GM23338 (cell line): ENCODE measurements around the gene GPR78. TPM values are rescaled to one million over a fixed set of nuclear protein-coding genes. Genes with fewer than 3 reads are reported as not detected.
"Not testable (repeated sequence)": the region's sequence is repeated elsewhere in the genome, so short reads cannot be mapped to it uniquely, and the experiment has no call there.

Source experiments
- ATAC-seq: fragments of 200-7000 bp; cut with Tn5 transposase; 3 replicates; pipeline ENCODE4 v1.9.1; 2020
- DNase-seq: peaks from one replicate; pipeline ENCODE4 v3.0.0-alpha.2; 2015; ENCODE audit warnings: low spot score
- H2AFZ ChIP-seq: fragments of 200-600 bp; sonication (generic); 2 replicates; pipeline ENCODE4 v1.8.0; 2016; ENCODE audit warnings: antibody characterized with exemption, mild to moderate bottlenecking, moderate library complexity
- H3F3A ChIP-seq: fragments of 200-600 bp; sonication (generic); replicated peaks from 2 replicates; pipeline ENCODE4 v1.8.0; 2017; ENCODE audit warnings: antibody characterized with exemption, mixed run types, low read depth
- H3K27ac ChIP-seq: fragments of 200-600 bp; sonication (generic); 2 replicates; pipeline ENCODE4 v1.6.1; 2016; ENCODE audit warnings: low read depth
- H3K27me3 ChIP-seq: fragments of 200-600 bp; sonication (generic); 2 replicates; pipeline ENCODE4 v1.8.0; 2016; ENCODE audit warnings: mild to moderate bottlenecking, mixed run types, moderate library complexity; ENCODE audit not compliant: insufficient read depth
- H3K36me3 ChIP-seq: fragments of 200-600 bp; sonication (generic); 2 replicates; pipeline ENCODE4 v1.8.0; 2016; ENCODE audit warnings: mild to moderate bottlenecking; ENCODE audit not compliant: insufficient read depth
- H3K4me1 ChIP-seq: fragments of 200-600 bp; sonication (generic); 2 replicates; pipeline ENCODE4 v1.8.0; 2016; ENCODE audit warnings: mild to moderate bottlenecking, moderate library complexity; ENCODE audit not compliant: insufficient read depth
- H3K4me2 ChIP-seq: fragments of 200-600 bp; sonication (generic); 2 replicates; pipeline ENCODE4 v1.7.1; 2017; ENCODE audit warnings: mixed run types
- H3K4me3 ChIP-seq: fragments of 200-600 bp; sonication (generic); 2 replicates; pipeline ENCODE4 v1.6.1; 2016; ENCODE audit warnings: mixed run types
- H3K79me2 ChIP-seq: fragments of 200-600 bp; sonication (generic); replicated peaks from 2 replicates; pipeline ENCODE4 v1.8.0; 2017; ENCODE audit warnings: mild to moderate bottlenecking; ENCODE audit not compliant: insufficient read depth
- H3K9me2 ChIP-seq: fragments of 200-600 bp; sonication (generic); 2 replicates; pipeline ENCODE4 v1.8.0; 2017; ENCODE audit not compliant: insufficient read depth
- H4K20me1 ChIP-seq: fragments of 200-600 bp; sonication (generic); replicated peaks from 2 replicates; pipeline ENCODE4 v1.8.0; 2017; ENCODE audit warnings: mild to moderate bottlenecking; ENCODE audit not compliant: insufficient read depth
- H3K27ac Mint-ChIP-seq: 2 replicates; pipeline ENCODE4 v1.8.0; 2020; ENCODE audit warnings: inconsistent platforms, mild to moderate bottlenecking, moderate library complexity, mixed read lengths
- H3K27me3 Mint-ChIP-seq: 3 replicates; pipeline ENCODE4 v1.8.0; 2022; ENCODE audit warnings: low read depth, mild to moderate bottlenecking, moderate library complexity, mixed read lengths, inconsistent platforms; ENCODE audit not compliant: insufficient read depth, poor library complexity
- H3K36me3 Mint-ChIP-seq: 3 replicates; pipeline ENCODE4 v1.8.0; 2021; ENCODE audit warnings: low read depth, mild to moderate bottlenecking, inconsistent platforms, moderate library complexity, mixed read lengths
- H3K4me1 Mint-ChIP-seq: 3 replicates; pipeline ENCODE4 v1.8.0; 2020; ENCODE audit warnings: mild to moderate bottlenecking, inconsistent platforms, mixed read lengths
- H3K4me3 Mint-ChIP-seq: 3 replicates; pipeline ENCODE4 v1.8.0; 2021; ENCODE audit warnings: moderate library complexity, mild to moderate bottlenecking, inconsistent platforms, mixed read lengths
- H3K9me3 Mint-ChIP-seq: 3 replicates; pipeline ENCODE4 v1.8.0; 2020; ENCODE audit warnings: moderate library complexity, mild to moderate bottlenecking, inconsistent platforms, mixed read lengths
- polyA plus RNA-seq: library from polyadenylated mRNA; unstranded; fragments of >200 nt; fragmentation: Nextera tagmentation; extraction: Ambion mirVana; gene quantifications from 2 replicates; pipeline ENCODE4 v1.2.1, GENCODE V29; 2016
- total RNA-seq: library from RNA; depleted of rRNA; stranded (reverse); fragments of >200 nt; shearing (Covaris generic); gene quantifications from 2 replicates; pipeline ENCODE4 v1.2.3, GENCODE V29; 2014

GPR78 gene
- total and polyA plus RNA-seq, 2 experiments from 2014 or later = 0.82 to 2.7 TPM

GRCh38 chr4:8621135-8621534, 40.9 kb downstream of the GPR78 start:
- not testable (repeated sequence) for H3K36me3 ChIP-seq, H3K9me3 Mint-ChIP-seq, H3K4me3 Mint-ChIP-seq, H3K27me3 Mint-ChIP-seq, H3K27ac ChIP-seq, H3K4me2 ChIP-seq, H3K27ac Mint-ChIP-seq, H3K79me2 ChIP-seq, H3K27me3 ChIP-seq, H3K9me2 ChIP-seq, H3K4me1 ChIP-seq, H3K4me3 ChIP-seq, H4K20me1 ChIP-seq, H3K36me3 Mint-ChIP-seq, ATAC-seq, H3F3A ChIP-seq, DNase-seq, H2AFZ ChIP-seq, H3K4me1 Mint-ChIP-seq

DNA sequence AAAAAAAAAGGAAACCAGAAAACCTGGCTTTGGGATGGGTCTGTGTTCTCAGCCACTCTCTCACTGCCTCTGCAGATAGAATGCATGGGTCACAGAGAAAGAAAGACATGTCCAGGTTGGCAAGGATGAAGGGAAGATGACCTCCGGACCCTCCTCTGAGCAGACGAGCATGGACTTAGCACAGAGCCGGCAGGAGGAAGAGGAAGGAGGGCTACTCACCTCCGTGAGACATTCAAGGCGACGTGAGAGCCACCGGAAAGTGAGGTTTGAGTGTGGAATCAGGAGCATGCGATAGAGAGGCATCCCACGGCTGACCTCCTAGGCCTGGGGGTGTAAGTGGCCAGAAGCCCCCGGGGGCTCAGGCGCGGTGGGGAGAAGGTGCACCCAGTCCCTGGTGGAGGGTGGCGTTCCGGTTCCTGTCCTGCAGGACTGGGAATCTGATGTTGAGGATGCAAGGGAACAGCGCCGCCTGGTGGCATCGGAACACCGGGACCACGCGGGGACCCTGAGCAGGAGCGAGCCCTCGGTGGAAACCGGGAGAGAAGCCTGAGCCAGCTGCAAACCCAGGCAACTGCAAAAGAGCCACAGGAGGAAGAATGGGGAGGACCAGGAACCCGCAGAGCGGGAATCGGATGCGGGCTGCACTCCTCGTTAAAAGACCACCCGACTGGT, 44.5 kb downstream of the GPR78 start:
- not testable (repeated sequence) for H4K20me1 ChIP-seq, H3K79me2 ChIP-seq, H3K27me3 ChIP-seq, H3K4me2 ChIP-seq, H3K27ac Mint-ChIP-seq, DNase-seq, H3K36me3 Mint-ChIP-seq, H3K27me3 Mint-ChIP-seq, H3K9me3 Mint-ChIP-seq, H3K27ac ChIP-seq, H3K4me3 Mint-ChIP-seq, H2AFZ ChIP-seq, H3K36me3 ChIP-seq, H3K4me3 ChIP-seq, H3K4me1 Mint-ChIP-seq, H3K9me2 ChIP-seq, H3K4me1 ChIP-seq, H3F3A ChIP-seq
- peak; percentile 96 for ATAC-seq

DNA sequence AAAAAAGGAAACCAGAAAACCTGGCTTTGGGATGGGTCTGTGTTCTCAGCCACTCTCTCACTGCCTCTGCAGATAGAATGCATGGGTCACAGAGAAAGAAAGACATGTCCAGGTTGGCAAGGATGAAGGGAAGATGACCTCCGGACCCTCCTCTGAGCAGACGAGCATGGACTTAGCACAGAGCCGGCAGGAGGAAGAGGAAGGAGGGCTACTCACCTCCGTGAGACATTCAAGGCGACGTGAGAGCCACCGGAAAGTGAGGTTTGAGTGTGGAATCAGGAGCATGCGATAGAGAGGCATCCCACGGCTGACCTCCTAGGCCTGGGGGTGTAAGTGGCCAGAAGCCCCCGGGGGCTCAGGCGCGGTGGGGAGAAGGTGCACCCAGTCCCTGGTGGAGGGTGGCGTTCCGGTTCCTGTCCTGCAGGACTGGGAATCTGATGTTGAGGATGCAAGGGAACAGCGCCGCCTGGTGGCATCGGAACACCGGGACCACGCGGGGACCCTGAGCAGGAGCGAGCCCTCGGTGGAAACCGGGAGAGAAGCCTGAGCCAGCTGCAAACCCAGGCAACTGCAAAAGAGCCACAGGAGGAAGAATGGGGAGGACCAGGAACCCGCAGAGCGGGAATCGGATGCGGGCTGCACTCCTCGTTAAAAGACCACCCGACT, 50.2 kb downstream of the GPR78 start:
- H3K36me3 ChIP-seq, H3K4me1 Mint-ChIP-seq, H3K4me2 ChIP-seq, H3K9me3 Mint-ChIP-seq, DNase-seq, H3K27ac Mint-ChIP-seq, H3K79me2 ChIP-seq, H2AFZ ChIP-seq, H3K27me3 ChIP-seq, H3K27me3 Mint-ChIP-seq, H4K20me1 ChIP-seq, H3K4me1 ChIP-seq, H3K27ac ChIP-seq, H3K9me2 ChIP-seq, H3K4me3 Mint-ChIP-seq, H3K36me3 Mint-ChIP-seq, H3F3A ChIP-seq, H3K4me3 ChIP-seq: not testable (repeated sequence)
- ATAC-seq = peak; percentile 96

- not testable (repeated sequence) for H3K27ac ChIP-seq, H3K4me2 ChIP-seq, H3K36me3 ChIP-seq, H2AFZ ChIP-seq, H3K4me3 ChIP-seq, H3K4me3 Mint-ChIP-seq, H3K36me3 Mint-ChIP-seq, DNase-seq, H3K27ac Mint-ChIP-seq, H3K9me3 Mint-ChIP-seq, H3K79me2 ChIP-seq, H3K27me3 ChIP-seq, H4K20me1 ChIP-seq, H3K4me1 ChIP-seq, H3K4me1 Mint-ChIP-seq, ATAC-seq, H3K27me3 Mint-ChIP-seq, H3F3A ChIP-seq, H3K9me2 ChIP-seq
Measured at GRCh38 chr4:8631896-8632295, 51.7 kb downstream of the GPR78 start.

DNA sequence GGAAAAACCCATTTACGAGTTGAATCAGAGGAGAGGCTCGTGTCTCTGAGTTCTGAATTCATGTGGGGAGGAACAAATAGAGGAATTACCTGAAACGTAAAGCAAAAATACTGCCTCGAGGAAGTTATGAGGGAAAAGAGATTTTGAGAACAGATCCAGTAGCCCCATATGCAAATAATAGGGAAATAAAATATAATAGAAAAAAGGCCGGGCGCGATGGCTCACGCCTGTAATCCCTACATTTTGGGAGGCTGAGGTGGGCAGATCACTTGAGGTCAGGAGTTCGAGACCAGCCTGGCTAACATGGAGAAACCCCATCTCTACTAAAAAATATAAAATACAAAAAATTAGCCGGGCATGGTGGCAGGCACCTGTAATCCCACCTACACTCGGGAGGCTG, 54.6 kb downstream of the GPR78 start:
- H3K9me3 Mint-ChIP-seq, H3K4me3 Mint-ChIP-seq, H3K4me1 ChIP-seq, H3K27me3 ChIP-seq, H2AFZ ChIP-seq, H3K4me2 ChIP-seq, H3K4me3 ChIP-seq, H3K27ac Mint-ChIP-seq, DNase-seq, H3K27ac ChIP-seq, H3K4me1 Mint-ChIP-seq, H3K36me3 Mint-ChIP-seq, H3F3A ChIP-seq, H4K20me1 ChIP-seq, H3K79me2 ChIP-seq, H3K36me3 ChIP-seq, H3K9me2 ChIP-seq, ATAC-seq, H3K27me3 Mint-ChIP-seq: not testable (repeated sequence)

GRCh38 chr4:8635897-8636554, 55.8 kb downstream of the GPR78 start:
- H3K27ac Mint-ChIP-seq, H2AFZ ChIP-seq, H3K27me3 ChIP-seq, H4K20me1 ChIP-seq, H3K36me3 ChIP-seq, H3K36me3 Mint-ChIP-seq, H3F3A ChIP-seq, H3K27ac ChIP-seq, H3K4me1 ChIP-seq, H3K4me2 ChIP-seq, H3K9me3 Mint-ChIP-seq, H3K4me1 Mint-ChIP-seq, H3K4me3 ChIP-seq, DNase-seq, H3K4me3 Mint-ChIP-seq, H3K9me2 ChIP-seq, H3K27me3 Mint-ChIP-seq, H3K79me2 ChIP-seq: not testable (repeated sequence)
- ATAC-seq = peak; percentile 98
